GM19467 (cell line): ENCODE results near the gene CALR.
"Not testable (repeated sequence)": the region's sequence is repeated elsewhere in the genome, so short reads cannot be mapped to it uniquely, and the experiment has no call there.

Experiments used
- ATAC-seq: cut with Tn5 transposase; IDR thresholded peaks from one replicate; pipeline ENCODE4 v1.9.1; 2021; ENCODE audit warnings: mild to moderate bottlenecking, moderate library complexity; ENCODE audit not compliant: unreplicated experiment

Gene CALR

DNA sequence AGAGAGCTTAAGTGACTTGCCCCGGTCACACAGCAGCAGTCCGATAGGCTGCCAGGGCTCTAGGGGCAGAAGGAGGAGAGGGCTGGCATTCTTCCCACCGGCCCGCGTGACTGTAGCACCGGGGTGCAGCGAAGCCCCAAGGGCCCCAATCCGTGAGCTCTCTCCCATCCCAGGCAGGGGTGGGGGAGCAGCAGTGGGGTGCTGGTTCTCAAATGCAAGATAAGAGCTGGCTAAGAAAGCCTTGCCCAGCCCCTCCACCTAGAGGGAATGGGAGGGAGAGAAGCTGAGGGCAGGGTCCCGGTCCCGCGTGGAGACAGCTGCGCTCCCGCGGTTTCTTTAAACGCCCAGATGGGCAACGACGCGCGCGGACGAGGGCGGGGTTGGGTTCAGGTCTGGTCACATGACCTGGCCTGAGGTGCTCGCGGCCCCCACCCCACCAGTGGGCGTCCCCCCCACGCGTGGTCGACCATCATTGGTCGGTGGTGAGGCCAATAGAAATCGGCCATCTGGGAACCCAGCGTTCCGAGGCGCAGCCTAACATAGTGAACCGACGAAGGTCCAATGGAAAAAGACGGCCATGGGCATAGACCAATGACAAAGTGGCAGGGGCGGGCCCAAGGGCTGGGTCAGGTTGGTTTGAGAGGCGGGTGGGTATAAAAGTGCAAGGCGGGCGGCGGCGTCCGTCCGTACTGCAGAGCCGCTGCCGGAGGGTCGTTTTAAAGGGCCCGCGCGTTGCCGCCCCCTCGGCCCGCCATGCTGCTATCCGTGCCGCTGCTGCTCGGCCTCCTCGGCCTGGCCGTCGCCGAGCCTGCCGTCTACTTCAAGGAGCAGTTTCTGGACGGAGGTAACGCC lies at the start of gene CALR:
CALR (plus strand) TSS at position 683 of the 852 bp plus-strand sequence; CDS start at position 754, 71 bp downstream.
- peak; percentile 71 for ATAC-seq

GRCh38 chr19:12890299-12890786 lies 48.1 kb upstream of the CALR start:
- not testable (repeated sequence) for ATAC-seq

DNA sequence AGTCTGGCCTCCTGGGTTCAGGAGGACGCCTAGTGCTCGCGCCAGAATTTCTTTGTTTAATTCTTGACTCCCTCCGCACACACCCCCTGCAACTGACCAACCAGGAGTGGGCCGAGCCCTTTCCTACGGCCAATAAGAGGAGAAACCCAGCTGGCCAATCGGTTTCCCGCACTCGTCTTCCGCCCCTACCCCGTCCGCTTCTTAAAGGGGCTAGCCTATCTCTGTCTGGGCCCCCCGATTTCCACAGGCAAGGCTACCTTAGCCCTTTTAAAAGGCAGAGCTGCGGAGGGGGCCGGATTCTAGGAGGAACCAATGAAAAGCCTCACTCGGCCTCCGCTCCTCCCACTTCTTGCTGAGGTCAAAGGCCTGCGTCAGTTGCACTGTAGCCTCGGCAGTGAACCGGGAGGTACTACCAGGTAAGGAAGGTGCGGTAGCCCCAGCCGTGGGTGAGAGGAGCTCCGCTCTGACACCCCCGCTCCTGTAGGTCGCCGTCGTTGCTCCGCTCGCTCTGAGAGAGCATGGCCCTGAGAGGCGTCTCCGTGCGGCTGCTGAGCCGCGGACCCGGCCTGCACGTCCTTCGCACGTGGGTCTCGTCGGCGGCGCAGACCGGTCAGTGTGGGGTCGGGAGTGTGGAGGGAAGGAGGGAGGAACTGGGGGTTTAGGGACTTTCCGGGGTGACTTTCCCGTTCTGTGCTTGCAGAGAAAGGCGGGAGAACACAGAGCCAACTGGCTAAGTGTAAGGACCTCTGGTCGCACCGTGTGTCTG lies 47.4 kb upstream of the CALR start, which contains the start of gene GCDH:
GCDH (plus strand) TSS at position 374 of the 766 bp plus-strand sequence; CDS start at position 519, 145 bp downstream.
- ATAC-seq = peak; percentile 87

GRCh38 chr19:12891553-12892021 lies 46.8 kb upstream of the CALR start:
- ATAC-seq = no peak

- no peak for ATAC-seq
Measured at GRCh38 chr19:12893582-12893981, 44.8 kb upstream of the CALR start.

- no peak for ATAC-seq
Measured at GRCh38 chr19:12896460-12896859, 41.9 kb upstream of the CALR start.

DNA sequence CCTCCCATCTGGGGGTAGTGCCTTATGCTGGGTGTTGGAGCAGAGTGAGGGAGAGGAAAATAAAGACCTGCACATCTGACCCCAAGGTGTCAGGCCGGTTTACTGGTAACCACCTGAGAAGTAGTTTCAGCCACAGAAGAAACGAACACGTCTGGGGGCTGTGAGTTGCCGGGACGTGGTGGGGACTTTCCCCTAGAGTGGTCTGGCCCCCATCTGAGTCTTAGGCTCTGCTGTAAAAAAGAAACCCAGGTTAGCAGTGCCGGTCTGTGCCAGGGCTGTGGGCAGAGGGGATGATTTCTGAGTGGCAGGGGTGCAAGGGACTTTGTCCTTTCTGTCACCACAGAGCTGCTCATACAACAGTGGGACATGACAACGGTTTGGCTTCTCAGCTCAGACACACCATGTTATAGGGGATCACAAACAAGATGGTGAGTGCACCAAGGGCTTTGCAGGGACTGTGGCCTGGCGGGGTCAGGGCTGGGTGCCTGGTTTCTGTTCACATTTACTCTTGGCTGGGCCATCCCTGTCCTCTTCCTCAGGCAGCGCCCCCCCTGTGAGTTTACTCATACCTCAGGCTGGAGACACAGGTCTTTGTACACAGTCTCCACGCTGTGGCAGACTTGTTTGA lies 38.4 kb upstream of the CALR start:
- peak; percentile 68 for ATAC-seq

- ATAC-seq = no peak
Measured at GRCh38 chr19:12907166-12907565, 31.2 kb upstream of the CALR start.

DNA sequence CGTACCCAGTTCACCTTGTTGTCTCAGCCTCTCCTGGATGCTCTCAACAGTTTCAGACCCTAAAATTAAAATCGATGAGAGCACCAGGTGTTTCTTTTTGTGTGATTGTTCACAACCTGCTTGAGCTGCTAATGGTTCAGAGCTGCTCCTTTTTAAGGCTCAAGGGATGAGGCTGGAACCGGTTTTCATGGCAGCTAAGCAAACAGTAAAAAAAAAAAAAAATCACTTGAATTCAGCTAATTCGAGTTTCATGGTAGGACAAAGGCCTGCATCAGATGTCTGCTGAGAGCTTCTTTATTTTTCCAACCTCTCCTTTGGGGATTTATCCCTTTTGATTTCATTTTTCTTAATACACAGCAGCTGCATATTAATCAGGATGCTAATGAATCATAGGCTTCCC lies 25.8 kb upstream of the CALR start:
- no peak for ATAC-seq

GRCh38 chr19:12913011-12913561 lies 25.3 kb upstream of the CALR start:
- ATAC-seq = no peak

DNA sequence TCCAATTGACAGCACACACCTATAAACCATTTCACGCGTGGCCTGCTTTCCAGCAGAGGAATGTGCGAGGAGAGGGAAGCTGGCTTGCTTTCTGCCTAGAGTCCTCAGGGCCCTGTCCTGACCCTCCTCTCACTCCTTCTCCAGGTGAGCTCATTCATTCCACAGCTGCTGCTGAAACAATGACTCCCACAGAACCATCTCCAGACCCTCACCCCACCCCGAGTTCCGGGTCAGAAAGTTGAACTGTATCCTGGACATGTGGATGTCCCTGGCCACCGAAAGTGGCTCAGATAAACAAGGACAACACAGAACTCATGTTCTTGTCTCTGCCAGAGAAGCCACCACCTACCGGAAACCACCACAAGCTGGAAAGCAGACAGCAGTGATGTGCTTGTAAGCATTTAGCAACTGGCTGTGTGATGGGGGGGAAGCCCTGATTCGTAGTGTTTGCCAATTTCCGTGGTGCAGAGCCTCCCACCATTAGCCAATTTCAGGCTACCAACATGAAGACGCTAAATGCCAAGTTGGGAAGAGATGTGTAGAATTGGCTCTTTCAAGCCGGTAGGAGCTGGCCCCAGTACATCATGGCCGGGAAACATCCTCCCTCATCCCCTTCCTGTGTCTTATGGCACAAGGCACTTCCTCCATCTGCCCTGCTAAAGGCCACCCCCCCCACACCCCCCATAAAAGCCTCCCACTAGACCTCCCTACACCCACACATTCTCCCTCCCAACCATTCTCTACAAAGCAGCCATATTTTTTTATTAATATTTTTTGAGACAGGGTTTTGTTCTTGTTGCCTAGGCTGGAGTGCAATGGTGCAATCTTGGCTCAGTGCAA lies 24.3 kb upstream of the CALR start:
- ATAC-seq = no peak

DNA sequence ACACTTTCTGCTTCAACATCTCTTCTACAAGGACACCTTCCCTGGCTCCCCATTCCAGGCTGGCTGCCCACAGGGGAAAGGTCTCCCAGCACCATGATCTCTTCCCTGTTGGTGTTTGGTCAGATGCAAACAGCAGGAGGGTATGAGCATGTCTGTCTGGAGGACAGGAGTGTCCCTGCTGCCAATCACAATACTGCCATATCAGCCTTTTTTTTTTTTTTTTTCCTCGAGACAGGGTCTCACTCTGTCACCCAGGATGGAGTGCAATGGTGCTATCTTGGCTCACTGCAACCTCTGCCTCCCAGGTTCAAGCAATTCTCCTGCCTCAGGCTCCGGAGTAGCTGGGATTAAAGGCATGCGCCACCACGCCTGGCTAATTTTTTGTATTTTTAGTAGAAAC lies 22.5 kb upstream of the CALR start:
- not testable (repeated sequence) for ATAC-seq

DNA sequence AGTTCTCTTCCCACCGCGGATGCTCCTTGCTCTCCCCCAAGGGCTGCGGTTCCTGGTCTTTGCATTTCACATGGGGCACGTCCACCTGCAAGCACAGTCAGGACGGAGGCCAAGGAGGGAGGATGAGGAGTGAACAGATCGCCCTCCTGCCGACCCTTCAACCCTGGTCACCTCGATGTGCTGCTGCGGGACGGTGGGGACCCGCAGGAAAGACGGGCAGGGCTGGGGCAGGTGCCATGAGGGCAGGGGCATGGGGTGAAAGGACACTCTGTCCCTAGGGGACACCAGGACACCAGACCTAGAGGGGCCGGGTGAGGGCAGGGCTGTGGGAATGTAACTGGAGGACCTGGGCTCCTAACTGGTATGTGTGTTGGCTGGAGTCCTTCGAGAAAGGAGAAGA lies 20.2 kb upstream of the CALR start:
- no peak for ATAC-seq

DNA sequence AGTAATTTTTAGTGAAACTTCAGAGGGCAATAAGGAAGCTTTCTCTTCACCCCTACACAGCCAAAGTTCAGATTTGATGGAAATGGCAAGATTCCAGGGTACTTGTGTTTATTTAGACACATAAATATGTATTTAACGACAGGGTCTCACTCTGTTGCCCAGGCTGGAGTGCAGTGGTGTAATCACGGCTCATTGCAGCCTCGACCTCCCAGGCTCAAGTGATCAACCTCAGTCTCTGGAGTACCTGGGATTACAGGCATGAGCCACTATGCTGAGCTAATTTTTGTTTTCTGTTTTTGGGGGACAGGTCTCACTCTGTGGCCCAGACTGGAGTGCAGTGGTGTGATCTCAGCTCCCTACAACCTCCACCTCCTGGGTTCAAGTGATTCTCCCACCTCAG lies 17.4 kb upstream of the CALR start:
- ATAC-seq = no peak

GRCh38 chr19:12922959-12923358 lies 15.4 kb upstream of the CALR start:
- ATAC-seq = no peak

DNA sequence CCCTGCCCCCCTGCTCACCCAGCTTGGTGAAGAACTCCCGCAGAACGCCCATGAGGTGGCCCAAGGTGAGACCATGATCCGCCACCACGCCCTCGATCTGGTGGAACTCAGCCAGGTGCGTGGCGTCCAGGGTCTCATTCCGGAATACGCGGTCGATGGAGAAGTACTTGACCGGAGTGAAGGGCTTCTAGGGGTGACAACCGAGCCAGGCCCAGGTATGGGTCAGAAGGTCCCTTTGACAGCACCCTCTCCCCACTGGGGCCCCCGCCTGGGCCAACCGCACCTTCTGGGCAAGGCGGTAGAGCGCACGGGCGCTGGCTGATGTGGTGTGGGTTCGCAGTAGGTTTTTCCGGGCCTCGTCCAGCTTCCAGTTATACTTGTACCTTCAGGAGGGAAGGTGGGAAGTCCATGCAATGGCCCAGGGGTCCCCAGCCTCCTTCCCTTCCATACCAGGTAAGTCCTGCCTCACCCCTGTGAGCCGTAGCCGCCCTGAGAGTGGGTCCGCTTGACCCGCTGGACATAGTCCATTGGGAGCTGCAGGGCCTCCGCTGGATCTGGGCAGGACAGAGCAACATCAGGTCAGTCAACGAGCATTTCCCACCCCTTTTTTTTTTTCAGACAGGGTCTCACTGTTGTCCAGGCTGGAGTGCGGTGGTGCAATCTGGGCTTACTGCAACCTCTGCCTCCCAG lies 13.6 kb upstream of the CALR start:
- ATAC-seq = no peak

GRCh38 chr19:12930002-12930645 lies 8.3 kb upstream of the CALR start:
- ATAC-seq = no peak

GRCh38 chr19:12932392-12933286 lies 5.8 kb upstream of the CALR start:
- no peak for ATAC-seq
